PC-3 (cell line): ENCODE measurements around the gene CHAC2.

Experiments used
- CTCF ChIP-seq: fragments of 300-600 bp; sonication (generic); conservative IDR thresholded peaks from 2 replicates; pipeline ENCODE4 v1.5.1; 2017; ENCODE audit warnings: antibody characterized with exemption, low read depth, mild to moderate bottlenecking, low read length
- EZH2 ChIP-seq: fragments of 300-600 bp; sonication (generic); IDR thresholded peaks from one replicate; pipeline ENCODE4 v1.6.1; 2017; ENCODE audit warnings: antibody characterized with exemption, mild to moderate bottlenecking, low read length; ENCODE audit not compliant: unreplicated experiment
- EZH2phosphoT487 ChIP-seq: fragments of 300-600 bp; sonication (generic); IDR thresholded peaks from 2 replicates; pipeline ENCODE4 v1.6.1; 2018; ENCODE audit warnings: mild to moderate bottlenecking, antibody characterized with exemption, low read length, borderline replicate concordance

- TF ChIP-seq CTCF (peak; percentile 13; the same call in 1 of the 2 replicates), EZH2 (no peak), EZH2phosphoT487 (no peak)
These were observed 19.4 kb downstream of the CHAC2 start, which contains the start of the genes ASB3 and ERLEC1 for GRCh38 chr2:53786705-53787613.
